GM10266 (cell line): ENCODE measurements around the gene MYO3B.

Source experiments
- DNase-seq: peaks from one replicate; pipeline ENCODE4 v3.0.0; 2012; ENCODE audit errors: extremely low spot score
- TF ChIP-seq, protein P1 (sequence below): IDR thresholded peaks from 2 replicates; pipeline ENCODE4 v1.5.1; 2012; ENCODE audit warnings: mild to moderate bottlenecking, low read depth; ENCODE audit not compliant: control insufficient read depth, insufficient read depth; ENCODE audit errors: missing control alignments

Gene MYO3B

DNA sequence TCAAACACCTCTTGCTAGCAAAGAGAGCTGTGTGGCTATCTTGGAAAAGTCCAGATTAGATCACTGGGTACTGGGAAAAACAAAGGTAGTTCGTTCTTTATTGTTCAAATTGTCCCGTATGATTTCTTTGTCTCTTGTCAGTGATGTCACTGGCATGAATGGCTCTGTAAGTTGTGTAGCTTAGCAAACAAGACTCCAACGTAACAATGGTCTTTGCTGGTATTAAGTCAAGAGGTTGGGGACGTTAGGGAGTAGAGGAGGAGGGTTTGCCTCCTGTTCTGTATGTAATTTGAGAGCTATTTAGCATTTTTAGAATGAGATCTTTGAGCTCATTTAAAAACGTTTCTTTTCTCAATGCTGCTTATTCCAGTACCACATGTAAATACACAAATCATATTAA is 320.7 kb downstream of the MYO3B start:
- TF ChIP-seq, protein P1, sequence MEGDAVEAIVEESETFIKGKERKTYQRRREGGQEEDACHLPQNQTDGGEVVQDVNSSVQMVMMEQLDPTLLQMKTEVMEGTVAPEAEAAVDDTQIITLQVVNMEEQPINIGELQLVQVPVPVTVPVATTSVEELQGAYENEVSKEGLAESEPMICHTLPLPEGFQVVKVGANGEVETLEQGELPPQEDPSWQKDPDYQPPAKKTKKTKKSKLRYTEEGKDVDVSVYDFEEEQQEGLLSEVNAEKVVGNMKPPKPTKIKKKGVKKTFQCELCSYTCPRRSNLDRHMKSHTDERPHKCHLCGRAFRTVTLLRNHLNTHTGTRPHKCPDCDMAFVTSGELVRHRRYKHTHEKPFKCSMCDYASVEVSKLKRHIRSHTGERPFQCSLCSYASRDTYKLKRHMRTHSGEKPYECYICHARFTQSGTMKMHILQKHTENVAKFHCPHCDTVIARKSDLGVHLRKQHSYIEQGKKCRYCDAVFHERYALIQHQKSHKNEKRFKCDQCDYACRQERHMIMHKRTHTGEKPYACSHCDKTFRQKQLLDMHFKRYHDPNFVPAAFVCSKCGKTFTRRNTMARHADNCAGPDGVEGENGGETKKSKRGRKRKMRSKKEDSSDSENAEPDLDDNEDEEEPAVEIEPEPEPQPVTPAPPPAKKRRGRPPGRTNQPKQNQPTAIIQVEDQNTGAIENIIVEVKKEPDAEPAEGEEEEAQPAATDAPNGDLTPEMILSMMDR, result no peak
- DNase-seq, result no peak

DNA sequence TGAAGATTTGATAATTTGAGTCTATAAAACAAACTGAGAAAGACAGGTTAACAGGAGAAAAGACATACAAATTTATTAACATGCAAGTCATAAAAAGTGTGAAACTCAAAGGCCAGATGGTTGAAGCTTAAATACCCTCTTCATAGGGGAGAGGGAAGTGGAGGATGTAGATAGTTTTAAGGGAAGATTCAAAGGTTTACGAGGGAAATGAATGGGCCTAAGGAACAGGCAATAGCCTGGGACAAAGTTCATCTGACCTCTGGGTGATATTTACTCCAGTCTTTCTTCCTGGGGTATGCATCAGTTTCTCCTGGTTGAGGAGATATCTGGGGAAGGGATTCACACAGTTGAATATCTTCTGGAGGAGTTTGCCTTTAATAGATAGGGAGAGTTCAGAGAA is 322.2 kb downstream of the MYO3B start:
- DNase-seq, result no peak
- TF ChIP-seq, protein P1, result no peak

DNA sequence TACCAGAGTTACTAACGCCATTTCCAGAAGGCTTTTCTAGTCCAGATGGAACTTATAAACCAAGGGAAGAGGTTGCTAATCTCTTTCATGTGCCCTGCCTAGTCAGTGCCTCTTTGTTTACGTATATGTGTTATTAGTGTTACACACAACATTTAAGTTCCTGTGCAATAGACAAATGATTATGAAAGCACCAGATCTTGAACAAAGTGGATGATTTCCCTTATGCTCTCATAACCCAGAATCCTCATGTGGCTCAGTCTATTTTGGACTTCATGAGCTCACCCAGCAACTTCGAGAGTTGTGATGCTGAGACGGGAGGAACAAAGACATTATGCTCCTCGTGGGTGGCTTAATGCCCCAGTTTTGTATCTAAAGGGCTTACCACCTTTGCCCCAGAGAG is 322.8 kb downstream of the MYO3B start:
- TF ChIP-seq, protein P1, result no peak
- DNase-seq, result no peak

DNA sequence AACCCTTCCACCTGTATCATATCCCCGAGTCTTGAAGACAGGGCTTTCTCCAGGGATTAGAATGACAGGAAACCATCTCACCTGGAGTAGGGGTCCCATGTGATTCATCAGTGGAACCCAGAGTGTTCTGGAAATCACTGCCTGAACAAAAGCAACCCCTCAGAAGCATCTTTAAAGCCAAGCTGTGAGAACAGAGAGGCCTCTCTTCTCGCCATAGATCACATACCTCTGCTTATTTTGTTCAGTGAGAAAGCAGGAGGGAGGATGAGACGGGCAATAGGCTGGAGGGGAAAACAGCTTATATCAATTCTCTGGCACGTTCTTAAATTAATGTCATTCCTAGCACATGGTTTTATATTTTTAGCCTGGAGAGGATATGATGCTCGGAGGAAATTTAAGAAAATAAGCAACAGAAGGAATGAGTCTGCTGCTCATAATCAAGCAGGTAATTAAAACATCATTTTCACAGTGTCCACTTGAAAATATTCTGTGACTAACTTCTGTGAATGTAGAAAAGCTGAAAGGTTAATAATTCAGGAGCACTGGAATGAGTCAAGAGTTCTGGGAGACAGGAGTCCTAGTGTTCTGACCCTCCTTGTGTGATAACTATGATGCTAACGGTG is 323.6 kb downstream of the MYO3B start:
- no peak for DNase-seq

DNA sequence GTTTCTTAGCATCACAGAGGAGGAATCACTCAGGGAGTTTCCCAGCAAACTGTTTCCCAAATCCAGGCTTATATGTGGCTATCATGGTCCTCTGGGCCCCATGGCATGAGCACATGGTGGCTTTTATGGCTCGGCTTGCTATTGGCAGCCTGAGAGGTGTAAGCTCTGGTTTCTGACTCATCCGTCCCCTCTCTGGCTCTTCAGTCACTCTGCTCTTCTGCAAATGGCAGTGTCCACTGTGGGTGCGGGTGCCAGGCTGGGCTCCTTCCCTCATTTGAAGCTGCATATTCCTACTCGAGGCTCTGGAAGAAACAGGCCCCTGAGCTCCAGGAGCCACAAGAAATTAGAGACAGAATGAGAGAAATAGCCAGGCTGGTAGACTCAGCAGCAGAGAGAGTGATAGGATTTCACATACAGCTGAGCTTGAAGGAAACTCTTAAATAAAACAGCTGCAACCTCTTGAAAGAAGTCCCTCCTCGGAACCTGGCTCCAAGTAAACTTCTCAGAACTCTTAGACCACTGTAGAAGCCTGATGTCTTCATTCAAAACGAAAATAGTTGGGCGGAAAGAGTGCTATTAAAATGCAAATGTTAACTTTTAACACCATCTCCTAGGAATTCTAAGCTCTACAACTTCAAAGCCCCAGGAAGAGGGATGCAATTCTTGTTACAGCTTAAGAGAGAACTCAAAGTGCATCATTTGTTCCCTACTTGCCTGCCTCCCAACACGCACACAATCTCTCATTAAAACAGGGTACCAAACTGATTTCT is 324.6 kb downstream of the MYO3B start:
- DNase-seq, result no peak
- TF ChIP-seq, protein P1, result no peak

More for the DNA sequence above, 323.6 kb downstream of the MYO3B start:
- TF ChIP-seq, protein P1, result no peak

DNA sequence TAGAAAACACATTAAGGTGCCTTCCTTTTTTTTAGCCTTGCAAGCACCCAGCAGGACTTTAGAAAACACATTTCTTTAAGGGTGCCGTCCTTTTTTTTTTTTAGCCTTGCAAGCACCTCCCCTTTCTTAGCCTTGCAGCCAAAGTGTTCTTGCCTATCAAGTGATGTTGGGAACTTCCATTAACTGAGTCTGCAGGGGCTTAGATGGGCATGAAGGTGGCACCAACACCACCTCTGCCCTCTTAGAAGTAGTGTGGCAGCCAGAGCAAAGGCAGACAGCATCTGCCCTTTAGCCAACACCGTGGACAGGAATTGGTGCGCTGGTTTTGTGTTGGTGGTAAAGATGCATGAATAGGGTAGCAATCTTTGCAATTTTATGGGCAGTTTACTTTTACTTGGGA is 325.6 kb downstream of the MYO3B start:
- DNase-seq, result no peak
- TF ChIP-seq, protein P1, result no peak
